IPS-18a (cell line): Measurements from ENCODE around the gene NOP16.
"Not testable (repeated sequence)": the region's sequence is repeated elsewhere in the genome, so short reads cannot be mapped to it uniquely, and the experiment has no call there.

Experiments used
- H3K27ac ChIP-seq: one replicate; pipeline ENCODE4 v1.5.1; 2013; ENCODE audit warnings: low read length
- H3K27me3 ChIP-seq: one replicate; pipeline ENCODE4 v1.6.1; 2013; ENCODE audit warnings: mild to moderate bottlenecking, low read length; ENCODE audit not compliant: control insufficient read depth, insufficient read depth
- H3K36me3 ChIP-seq: one replicate; pipeline ENCODE4 v1.6.1; 2013; ENCODE audit warnings: low read depth, low read length; ENCODE audit not compliant: control insufficient read depth
- H3K4me1 ChIP-seq: one replicate; pipeline ENCODE4 v1.6.1; 2013; ENCODE audit warnings: low read depth, low read length; ENCODE audit not compliant: control insufficient read depth
- H3K4me3 ChIP-seq: one replicate; pipeline ENCODE4 v1.5.1; 2013; ENCODE audit warnings: low read length
- H3K9ac ChIP-seq: one replicate; pipeline ENCODE4 v1.6.1; 2013; ENCODE audit warnings: mild to moderate bottlenecking, low read length, moderate library complexity
- H3K9me3 ChIP-seq: one replicate; pipeline ENCODE4 v1.6.1; 2013; ENCODE audit warnings: low read depth, low read length; ENCODE audit not compliant: control insufficient read depth

The NOP16 gene

GRCh38 chr5:176416965-176417364 is 28.6 kb upstream of the NOP16 start:
- Histone ChIP-seq H3K27ac (no peak overlapping the region), H3K9ac (no peak overlapping the region), H3K9me3 (peaks cover 5% of the 10 kb centered on the region), H3K4me1 (no peaks in the 10 kb centered on the region), H3K27me3 (peaks cover 23% of the 10 kb centered on the region), H3K36me3 (no peaks in the 10 kb centered on the region), H3K4me3 (peak overlapping the region; percentile 42)

- peak within 1 kb of the TSS; percentile 62 for H3K4me3 ChIP-seq
- no peak within 1 kb of the TSS for H3K27ac ChIP-seq
- H3K9me3 ChIP-seq, result peaks cover 2% of the 10 kb centered on the region
- no peaks in the 10 kb centered on the region for H3K4me1 ChIP-seq
- H3K36me3 ChIP-seq, result no peaks in the 10 kb centered on the region
- H3K9ac ChIP-seq, result peak within 1 kb of the TSS; percentile 23
- peaks cover 23% of the 10 kb centered on the region for H3K27me3 ChIP-seq
These were observed 27.8 kb upstream of the NOP16 start, which contains the start of gene CLTB for GRCh38 chr5:176415952-176416924. Gene CLTB, minus strand, starts transcription at chr5:176416539. Its CDS starts 176 bp downstream, at chr5:176416363.

- peaks cover 23% of the 10 kb centered on the region for H3K27me3 ChIP-seq
- peak overlapping the region; percentile 62 for H3K4me3 ChIP-seq
- H3K36me3 ChIP-seq, result no peaks in the 10 kb centered on the region
- peak overlapping the region; percentile 23 for H3K9ac ChIP-seq
- no peaks in the 10 kb centered on the region for H3K4me1 ChIP-seq
- H3K9me3 ChIP-seq, result no peaks in the 10 kb centered on the region
- H3K27ac ChIP-seq, result no peak overlapping the region
These were observed 27.0 kb upstream of the NOP16 start for GRCh38 chr5:176415240-176415951.

- no peak overlapping the region for H3K9ac ChIP-seq
- peaks cover 23% of the 10 kb centered on the region for H3K27me3 ChIP-seq
- no peaks in the 10 kb centered on the region for H3K36me3 ChIP-seq
- H3K4me3 ChIP-seq, result no peak overlapping the region
- H3K4me1 ChIP-seq, result no peaks in the 10 kb centered on the region
- H3K9me3 ChIP-seq, result no peaks in the 10 kb centered on the region
- H3K27ac ChIP-seq, result no peak overlapping the region
These were observed 26.3 kb upstream of the NOP16 start for GRCh38 chr5:176414704-176415103.

GRCh38 chr5:176413709-176414191 is 25.4 kb upstream of the NOP16 start:
- no peaks in the 10 kb centered on the region for H3K9me3 ChIP-seq
- H3K27ac ChIP-seq, result no peak overlapping the region
- H3K9ac ChIP-seq, result no peak overlapping the region
- no peak overlapping the region for H3K4me3 ChIP-seq
- H3K4me1 ChIP-seq, result no peaks in the 10 kb centered on the region
- peaks cover 23% of the 10 kb centered on the region for H3K27me3 ChIP-seq
- H3K36me3 ChIP-seq, result no peaks in the 10 kb centered on the region

GRCh38 chr5:176413255-176413565 is 24.8 kb upstream of the NOP16 start:
- Histone ChIP-seq H3K4me3 (no peak overlapping the region), H3K27me3 (peaks cover 22% of the 10 kb centered on the region), H3K27ac (no peak overlapping the region), H3K9me3 (no peaks in the 10 kb centered on the region), H3K4me1 (no peaks in the 10 kb centered on the region), H3K36me3 (no peaks in the 10 kb centered on the region), H3K9ac (no peak overlapping the region)

DNA sequence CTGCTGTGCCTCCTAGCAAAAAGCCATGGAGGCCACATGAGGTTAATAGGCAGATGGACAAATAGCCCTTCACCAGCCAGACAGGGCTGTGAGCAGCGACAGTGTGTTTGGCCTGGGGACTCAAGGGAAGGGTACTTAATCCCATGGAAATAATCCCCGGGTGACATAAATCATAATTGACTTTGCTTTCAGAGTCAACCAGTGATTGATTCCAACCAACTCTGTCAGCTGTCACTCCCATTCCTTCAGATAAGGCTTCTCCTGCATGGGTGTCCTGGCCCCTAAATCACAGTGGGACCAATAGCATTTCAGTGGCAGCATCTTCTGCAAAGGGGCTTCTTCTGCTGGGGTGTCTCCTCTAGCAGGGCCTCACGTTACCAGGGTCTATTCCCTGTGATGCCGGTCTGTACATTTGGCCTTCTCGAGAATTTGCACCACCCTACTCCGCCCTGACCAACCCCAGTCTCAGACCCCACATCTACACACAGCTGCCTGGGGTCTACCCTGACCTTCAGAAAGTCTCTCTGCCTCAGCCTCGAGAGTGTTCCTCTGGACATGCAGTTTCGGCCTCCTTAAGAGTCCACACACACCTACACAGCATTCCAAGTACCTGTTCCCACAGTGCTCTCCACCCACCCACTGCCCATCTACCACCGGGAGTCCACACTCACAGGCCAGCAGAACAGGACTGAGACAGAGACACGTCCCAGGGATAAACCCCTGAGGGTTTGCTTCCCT is 24.3 kb upstream of the NOP16 start:
- Histone ChIP-seq H3K36me3 (no peaks in the 10 kb centered on the region), H3K9ac (no peak overlapping the region), H3K4me3 (no peak overlapping the region), H3K27me3 (peaks cover 16% of the 10 kb centered on the region), H3K27ac (no peak overlapping the region), H3K9me3 (no peaks in the 10 kb centered on the region), H3K4me1 (no peaks in the 10 kb centered on the region)

DNA sequence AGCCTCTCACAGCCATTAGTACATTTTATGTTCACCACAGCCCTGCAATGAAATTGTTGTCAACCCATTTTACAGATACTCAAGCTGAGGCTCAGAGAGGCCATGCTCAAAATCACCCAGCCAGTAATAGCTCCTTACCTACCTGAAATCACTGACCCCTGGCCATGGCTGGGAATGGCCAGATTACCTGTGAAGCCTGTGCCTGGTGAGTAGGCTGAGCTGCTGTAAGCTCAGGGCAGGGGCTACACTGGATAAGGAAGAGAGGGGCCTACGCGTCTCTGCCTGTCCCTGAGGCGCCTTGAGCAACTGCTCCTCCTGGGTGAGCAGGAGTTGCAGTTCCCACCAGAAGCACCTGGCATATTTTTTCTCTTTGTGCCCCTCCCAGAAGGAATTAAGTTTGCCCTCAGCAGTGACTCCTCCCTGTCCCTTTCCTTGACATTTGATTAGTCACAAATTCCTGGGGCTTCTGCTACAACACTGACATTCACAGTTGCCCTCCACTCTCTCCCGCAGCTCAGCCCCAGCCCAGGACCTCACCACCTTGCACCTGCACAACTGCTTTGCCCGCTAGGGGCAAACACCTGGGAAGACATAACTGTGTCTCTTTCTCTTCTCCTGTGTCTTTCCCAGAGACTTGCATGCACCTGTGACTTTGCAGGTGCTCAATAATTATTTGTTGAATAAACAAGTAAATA is 22.2 kb upstream of the NOP16 start:
- H3K9ac ChIP-seq, result no peak overlapping the region
- no peaks in the 10 kb centered on the region for H3K4me1 ChIP-seq
- no peaks in the 10 kb centered on the region for H3K9me3 ChIP-seq
- H3K27me3 ChIP-seq, result peaks cover 2% of the 10 kb centered on the region
- no peak overlapping the region for H3K4me3 ChIP-seq
- no peak overlapping the region for H3K27ac ChIP-seq
- H3K36me3 ChIP-seq, result no peaks in the 10 kb centered on the region

GRCh38 chr5:176409765-176410164 is 21.4 kb upstream of the NOP16 start:
- H3K27me3 ChIP-seq, result no peaks in the 10 kb centered on the region
- no peak overlapping the region for H3K27ac ChIP-seq
- no peaks in the 10 kb centered on the region for H3K36me3 ChIP-seq
- no peaks in the 10 kb centered on the region for H3K4me1 ChIP-seq
- no peaks in the 10 kb centered on the region for H3K9me3 ChIP-seq
- H3K4me3 ChIP-seq, result no peak overlapping the region
- no peak overlapping the region for H3K9ac ChIP-seq

- Histone ChIP-seq H3K9me3 (no peaks in the 10 kb centered on the region), H3K4me3 (no peak overlapping the region), H3K27ac (no peak overlapping the region), H3K4me1 (no peaks in the 10 kb centered on the region), H3K9ac (no peak overlapping the region), H3K27me3 (no peaks in the 10 kb centered on the region), H3K36me3 (no peaks in the 10 kb centered on the region)
These were observed 20.2 kb upstream of the NOP16 start for GRCh38 chr5:176408590-176408989.

DNA sequence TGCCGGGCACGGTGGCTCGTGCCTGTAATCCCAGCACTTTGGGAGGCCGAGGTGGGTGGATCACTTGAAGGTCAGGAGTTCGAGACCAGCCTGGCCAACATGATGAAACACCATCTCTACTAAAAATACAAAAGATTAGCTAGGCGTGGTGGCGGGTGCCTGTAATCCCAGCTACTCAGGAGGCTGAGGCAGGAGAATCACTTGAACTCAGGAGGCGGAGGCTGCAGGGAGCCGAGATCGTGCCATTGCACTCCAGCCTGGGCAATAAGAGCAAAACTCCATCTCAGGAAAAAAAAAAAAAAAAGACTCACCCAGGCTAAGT is 19.8 kb upstream of the NOP16 start:
- not testable (repeated sequence) for H3K9ac ChIP-seq, H3K36me3 ChIP-seq, H3K4me1 ChIP-seq, H3K9me3 ChIP-seq, H3K27me3 ChIP-seq, H3K27ac ChIP-seq, H3K4me3 ChIP-seq
